ENCODE data around the gene CYP11A1. TPM values are rescaled to one million over a fixed set of nuclear protein-coding genes. Genes with fewer than 3 reads are reported as not detected.
A peak's percentile ranks its signal among the peaks of the same experiment; 100 is the strongest.

CYP11A1 gene
- polyA plus RNA-seq, 2 of the 4 experiments (the other 2 are of a cell fraction) = 0.06 TPM; not detected in 1

DNA sequence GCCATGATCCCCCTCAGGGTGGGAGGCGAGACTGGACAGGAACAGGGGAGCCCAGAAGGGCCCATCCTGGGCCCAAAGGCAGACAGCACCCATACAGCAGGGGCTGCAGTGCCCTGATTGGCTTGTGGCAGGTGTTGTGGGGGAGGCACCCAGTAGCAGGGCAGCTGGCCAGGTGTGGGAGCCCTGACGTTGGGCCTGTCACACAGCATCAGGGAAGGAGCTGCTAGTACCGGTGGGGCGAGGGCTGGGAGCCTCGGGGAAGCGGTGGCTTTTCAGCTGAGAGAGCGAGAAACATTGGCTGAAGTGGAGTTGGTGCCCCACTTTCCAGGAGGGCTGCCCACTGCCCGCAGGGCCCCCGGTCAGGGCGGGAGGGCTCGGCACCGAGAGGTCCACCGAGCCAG lies 19.7 kb upstream of the CYP11A1 start:
- ATAC-seq (no peak), FAIRE-seq (no peak), DNase-seq (ENCODE audit: low read depth in 1 of 2, low spot score in 1 of 2) (no peak)
- Histone ChIP-seq H3K4me2 (no peak overlapping the region), H3K27ac (no peak overlapping the region), H3K4me3 (no peak overlapping the region), H3K4me1 (peaks cover 13% of the 10 kb centered on the region), H3K9me3 (no peaks in the 10 kb centered on the region)
- WGBS (ENCODE audit: missing lambda C conversion rate) = 92% methylated on average over 5 of the region's 13 CpGs
- ChIA-PET CTCF (interaction anchor here (4.2 to 23.0 kb wide), 2 partner anchors 12 to 48 kb away, joined by 32 to 681 read pairs; partner anchors contain the start of gene SEMA7A), POLR2A (no interaction called here)
- TF ChIP-seq RCOR1 (IDR thresholded peaks at IDR 0.05; ENCODE audit: low read depth, low read length) (no peak), EP300 (IDR thresholded peaks at IDR 0.05) (no peak), JUN (IDR thresholded peaks at IDR 0.05) (no peak), NR3C1 (IDR thresholded peaks at IDR 0.05) (no peak), HOXB13 (CRISPR knock-in tag; IDR thresholded peaks at IDR 0.05; ENCODE audit: low read depth) (no peak), HEYL (CRISPR knock-in tag; IDR thresholded peaks at IDR 0.05) (no peak)

DNA sequence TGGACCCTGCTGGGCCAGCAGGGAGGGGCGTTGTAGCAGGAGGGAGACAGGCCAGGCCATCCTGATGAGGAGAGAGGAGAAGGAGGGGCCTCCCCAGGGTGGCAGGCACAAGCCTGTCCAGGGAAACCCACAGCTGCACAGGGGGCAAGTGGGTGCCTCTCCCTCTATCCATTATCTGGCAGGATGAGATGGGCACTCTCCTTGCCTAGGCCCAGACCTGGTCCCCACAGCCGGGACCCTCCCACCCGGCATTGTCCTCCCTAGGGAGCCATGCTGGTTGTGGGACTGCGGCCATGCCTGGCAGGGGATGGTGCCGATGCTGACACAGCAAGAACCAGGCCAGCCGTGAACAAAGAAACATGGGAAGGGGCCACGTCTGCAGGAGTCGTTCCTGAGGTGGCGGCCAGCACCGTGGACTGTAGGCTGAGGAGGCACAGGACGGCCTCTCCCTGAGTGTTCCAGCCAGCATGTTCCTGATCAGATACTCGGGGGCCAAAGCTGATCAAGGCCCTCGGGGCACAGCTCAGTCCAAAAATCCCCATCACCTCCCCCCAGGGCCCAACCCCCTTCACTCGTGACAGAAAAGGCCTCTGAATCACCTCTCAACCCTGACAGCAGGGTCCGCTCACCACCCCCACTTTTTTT lies 19.2 kb upstream of the CYP11A1 start:
- H3K4me3 ChIP-seq = no peak overlapping the region
- no peak for DNase-seq (ENCODE audit: low read depth in 1 of 2, low spot score in 1 of 2)
- CTCF ChIA-PET = interaction anchor here (1.7 to 23.0 kb wide), 4 partner anchors 9 to 48 kb away, joined by 4 to 681 read pairs (median 18); partner anchors contain the start of gene SEMA7A
- no peak for ATAC-seq
- POLR2A ChIA-PET = no interaction called here
- H3K4me1 ChIP-seq = peaks cover 13% of the 10 kb centered on the region
- 76% methylated on average over 5 of the region's 15 CpGs for WGBS (ENCODE audit: missing lambda C conversion rate)
- H3K27ac ChIP-seq = no peak overlapping the region
- no peak for FAIRE-seq
- H3K9me3 ChIP-seq = no peaks in the 10 kb centered on the region
- TF ChIP-seq MAFK (IDR thresholded peaks at IDR 0.05; ENCODE audit: partially characterized antibody) = peak; percentile 12
- no peak for TF ChIP-seq RARB (CRISPR knock-in tag; IDR thresholded peaks at IDR 0.05)
- no peak overlapping the region for H3K4me2 ChIP-seq

DNA sequence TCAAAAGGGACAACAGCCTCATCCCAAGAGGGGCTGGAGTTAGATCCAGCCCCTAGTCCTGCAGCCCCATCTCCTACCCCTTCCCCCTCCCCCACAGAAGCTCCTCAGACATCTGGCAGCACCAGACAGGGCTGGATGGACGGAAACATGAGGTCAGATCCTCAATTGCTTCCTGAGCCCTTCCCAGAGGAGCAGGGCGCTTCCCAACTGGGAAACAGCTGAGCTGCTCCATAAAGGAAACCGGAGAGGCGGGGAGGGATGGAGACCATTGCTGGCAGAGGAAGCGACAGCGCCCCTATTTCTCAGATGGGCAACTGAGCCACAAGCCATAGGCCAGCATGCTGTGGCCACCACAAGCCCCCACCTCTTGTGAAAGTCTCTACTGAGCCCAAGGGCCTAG lies 18.3 kb upstream of the CYP11A1 start:
- H3K4me2 ChIP-seq = no peak overlapping the region
- H3K4me1 ChIP-seq = peaks cover 13% of the 10 kb centered on the region
- 92% methylated on average over 6 of the region's 6 CpGs for WGBS (ENCODE audit: missing lambda C conversion rate)
- FAIRE-seq = no peak
- no peak overlapping the region for H3K27ac ChIP-seq
- no peak for DNase-seq (ENCODE audit: low read depth in 1 of 2, low spot score in 1 of 2)
- CTCF ChIA-PET = interaction anchor here (1.4 to 23.0 kb wide), 5 partner anchors 10 to 49 kb away, joined by 3 to 681 read pairs (median 5); partner anchors contain the start of gene SEMA7A
- ATAC-seq = no peak
- TF ChIP-seq ESRRA (IDR thresholded peaks at IDR 0.05; ENCODE audit: borderline replicate concordance, low read length) = no peak
- no peak for TF ChIP-seq BHLHE40 (IDR thresholded peaks at IDR 0.05; ENCODE audit: low read depth, low read length)
- TF ChIP-seq ZNF302 (CRISPR knock-in tag; IDR thresholded peaks at IDR 0.05) = no peak
- no peak for TF ChIP-seq EHMT2 (IDR thresholded peaks at IDR 0.05; ENCODE audit: low read depth)
- no peak for TF ChIP-seq GATA3 (IDR thresholded peaks at IDR 0.05; ENCODE audit: borderline replicate concordance)
- no peak for TF ChIP-seq RFX5 (IDR thresholded peaks at IDR 0.05)
- TF ChIP-seq HOXA7 (CRISPR knock-in tag; IDR thresholded peaks at IDR 0.05) = no peak
- TF ChIP-seq HEYL (CRISPR knock-in tag; IDR thresholded peaks at IDR 0.05) = no peak
- no peak for TF ChIP-seq HOXB13 (CRISPR knock-in tag; IDR thresholded peaks at IDR 0.05; ENCODE audit: low read depth)
- no peak for TF ChIP-seq NR3C1 (IDR thresholded peaks at IDR 0.05)
- no peak for TF ChIP-seq JUN (IDR thresholded peaks at IDR 0.05)
- TF ChIP-seq RARB (CRISPR knock-in tag; IDR thresholded peaks at IDR 0.05) = no peak
- no peak for TF ChIP-seq ZC3H11A (IDR thresholded peaks at IDR 0.05)
- no peak for TF ChIP-seq PHF8 (IDR thresholded peaks at IDR 0.05; ENCODE audit: borderline replicate concordance, low read depth)
- H3K9me3 ChIP-seq = no peaks in the 10 kb centered on the region
- POLR2A ChIA-PET = no interaction called here
- no peak overlapping the region for H3K4me3 ChIP-seq

DNA sequence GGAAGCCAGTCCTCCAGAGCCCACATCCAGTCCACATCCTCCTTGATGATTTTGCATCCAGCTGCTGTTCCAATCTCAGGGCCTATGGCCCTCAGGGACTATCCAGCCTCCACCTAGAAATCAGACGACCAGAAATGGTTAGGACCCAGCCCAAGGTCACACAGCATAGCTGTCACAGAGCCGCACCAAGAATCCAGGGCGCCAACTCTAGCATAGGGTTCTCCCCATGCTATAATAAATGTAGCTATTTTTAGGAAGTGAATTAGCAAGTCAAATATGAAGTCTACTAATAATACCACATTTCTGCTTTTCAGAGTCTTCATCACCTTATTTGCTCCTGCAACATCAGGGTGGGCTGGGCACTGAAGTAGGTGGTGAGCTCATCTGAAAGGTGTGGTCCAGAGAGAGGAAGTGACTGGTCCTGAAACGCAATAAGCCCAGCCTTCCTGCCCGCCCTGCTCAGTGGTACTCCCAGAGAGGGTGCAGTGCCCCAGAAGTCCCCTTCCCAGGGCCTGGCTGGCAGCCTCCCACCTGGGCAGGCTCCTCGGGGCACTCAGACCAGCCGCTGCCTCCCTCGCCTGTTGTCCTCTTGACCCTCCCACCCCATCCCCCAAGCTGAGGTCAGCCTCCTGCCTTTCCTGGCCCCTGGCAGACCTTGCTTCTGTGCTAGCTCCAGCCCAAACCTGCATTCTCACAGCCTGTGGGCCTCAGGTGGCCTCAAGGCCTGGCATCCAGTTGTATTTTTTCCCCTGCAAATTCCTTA lies 17.6 kb upstream of the CYP11A1 start:
- POLR2A ChIA-PET = no interaction called here
- DNase-seq (ENCODE audit: low read depth in 1 of 2, low spot score in 1 of 2) = peak in 1 of 2 experiments; percentile 28
- Histone ChIP-seq H3K4me1 (peaks cover 13% of the 10 kb centered on the region), H3K27ac (0 out of 6 replicates have a peak overlapping the region, but pooled peaks of 1 of the 2 experiments have one; percentile 35), H3K4me2 (no peak overlapping the region), H3K4me3 (no peak overlapping the region), H3K9me3 (no peaks in the 10 kb centered on the region)
- CTCF ChIA-PET = interaction anchor here (1.0 to 23.0 kb wide), 7 partner anchors 9 to 104 kb away, joined by 3 to 681 read pairs (median 5); partner anchors contain the start of gene SEMA7A
- no peak for TF ChIP-seq ZSCAN20 (CRISPR knock-in tag; IDR thresholded peaks at IDR 0.05)
- TF ChIP-seq, protein P1, sequence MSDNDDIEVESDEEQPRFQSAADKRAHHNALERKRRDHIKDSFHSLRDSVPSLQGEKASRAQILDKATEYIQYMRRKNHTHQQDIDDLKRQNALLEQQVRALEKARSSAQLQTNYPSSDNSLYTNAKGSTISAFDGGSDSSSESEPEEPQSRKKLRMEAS (IDR thresholded peaks at IDR 0.05) = no peak
- no peak for TF ChIP-seq CHD4 (IDR thresholded peaks at IDR 0.05; ENCODE audit: borderline replicate concordance)
- TF ChIP-seq NPAS2 (CRISPR knock-in tag; IDR thresholded peaks at IDR 0.05; ENCODE audit: borderline replicate concordance) = no peak
- no peak for TF ChIP-seq RFX5 (IDR thresholded peaks at IDR 0.05)
- no peak for TF ChIP-seq BHLHE40 (IDR thresholded peaks at IDR 0.05; ENCODE audit: low read depth, low read length)
- TF ChIP-seq, protein P2, sequence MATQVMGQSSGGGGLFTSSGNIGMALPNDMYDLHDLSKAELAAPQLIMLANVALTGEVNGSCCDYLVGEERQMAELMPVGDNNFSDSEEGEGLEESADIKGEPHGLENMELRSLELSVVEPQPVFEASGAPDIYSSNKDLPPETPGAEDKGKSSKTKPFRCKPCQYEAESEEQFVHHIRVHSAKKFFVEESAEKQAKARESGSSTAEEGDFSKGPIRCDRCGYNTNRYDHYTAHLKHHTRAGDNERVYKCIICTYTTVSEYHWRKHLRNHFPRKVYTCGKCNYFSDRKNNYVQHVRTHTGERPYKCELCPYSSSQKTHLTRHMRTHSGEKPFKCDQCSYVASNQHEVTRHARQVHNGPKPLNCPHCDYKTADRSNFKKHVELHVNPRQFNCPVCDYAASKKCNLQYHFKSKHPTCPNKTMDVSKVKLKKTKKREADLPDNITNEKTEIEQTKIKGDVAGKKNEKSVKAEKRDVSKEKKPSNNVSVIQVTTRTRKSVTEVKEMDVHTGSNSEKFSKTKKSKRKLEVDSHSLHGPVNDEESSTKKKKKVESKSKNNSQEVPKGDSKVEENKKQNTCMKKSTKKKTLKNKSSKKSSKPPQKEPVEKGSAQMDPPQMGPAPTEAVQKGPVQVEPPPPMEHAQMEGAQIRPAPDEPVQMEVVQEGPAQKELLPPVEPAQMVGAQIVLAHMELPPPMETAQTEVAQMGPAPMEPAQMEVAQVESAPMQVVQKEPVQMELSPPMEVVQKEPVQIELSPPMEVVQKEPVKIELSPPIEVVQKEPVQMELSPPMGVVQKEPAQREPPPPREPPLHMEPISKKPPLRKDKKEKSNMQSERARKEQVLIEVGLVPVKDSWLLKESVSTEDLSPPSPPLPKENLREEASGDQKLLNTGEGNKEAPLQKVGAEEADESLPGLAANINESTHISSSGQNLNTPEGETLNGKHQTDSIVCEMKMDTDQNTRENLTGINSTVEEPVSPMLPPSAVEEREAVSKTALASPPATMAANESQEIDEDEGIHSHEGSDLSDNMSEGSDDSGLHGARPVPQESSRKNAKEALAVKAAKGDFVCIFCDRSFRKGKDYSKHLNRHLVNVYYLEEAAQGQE (IDR thresholded peaks at IDR 0.05) = no peak
- no peak for TF ChIP-seq EHMT2 (IDR thresholded peaks at IDR 0.05; ENCODE audit: low read depth)
- TF ChIP-seq TFCP2L1 (CRISPR knock-in tag; IDR thresholded peaks at IDR 0.05) = no peak
- FAIRE-seq = no peak
- WGBS (ENCODE audit: missing lambda C conversion rate) = 52% methylated on average over 7 of the region's 8 CpGs
- ATAC-seq = peak in 1 of 2 experiments; percentile 10; a peak in 1 of 6 replicates
